ENCODE measurements around the gene GAS7. TPM values are rescaled to one million over a fixed set of nuclear protein-coding genes. Genes with fewer than 3 reads are reported as not detected.

The GAS7 gene
- total and polyA plus RNA-seq, 3 experiments from 2014 or later = 1.9 to 4.4 (median 3.3) TPM

DNA sequence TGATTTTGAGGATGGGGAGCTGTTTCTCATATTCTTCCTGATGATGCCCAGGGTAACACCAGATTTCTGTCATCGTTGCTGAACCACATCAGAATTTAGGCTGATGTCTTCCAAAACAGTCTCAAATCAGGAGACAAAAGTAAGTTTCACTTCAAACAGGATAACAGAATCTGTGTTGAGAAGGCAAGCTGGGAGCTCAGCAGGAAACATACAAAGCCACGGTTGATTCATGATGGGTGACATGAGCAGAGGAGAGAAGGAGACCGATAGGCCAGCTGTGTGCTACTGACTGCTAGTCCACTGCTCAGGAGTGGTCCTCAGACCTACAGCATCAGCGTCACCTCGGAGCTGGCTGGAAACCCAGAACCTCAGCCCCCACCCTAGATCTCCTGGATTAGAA is 230.4 kb downstream of the GAS7 start:
- H3K4me3 ChIP-seq (ENCODE audit: low read length) = no peak overlapping the region
- ChIA-PET CTCF (no interaction called here), POLR2A (no interaction called here)
- no peak overlapping the region for H3K27ac ChIP-seq (ENCODE audit: low read depth, low read length)
- Mint-ChIP-seq H3K27ac (peak overlapping the region in 1 of 8 donors; percentile 22), H3K4me1 (peaks cover 0 to 2% (median 0%) of the 10 kb centered on the region in 3 donors), H3K9me3 (no peaks in the 10 kb centered on the region), H3K36me3 (no peaks in the 10 kb centered on the region), H3K27me3 (peaks cover 0 to 1% of the 10 kb centered on the region in 2 donors), H3K4me3 (no peak overlapping the region)
- no peaks in the 10 kb centered on the region for H3K36me3 ChIP-seq (ENCODE audit: insufficient read depth, low read length)
- DNase-seq = no peak
- H3K9me3 ChIP-seq (ENCODE audit: low read length) = no peaks in the 10 kb centered on the region
- no peaks in the 10 kb centered on the region for H3K4me1 ChIP-seq (ENCODE audit: insufficient read depth, low read length)
- H3K27me3 ChIP-seq (ENCODE audit: insufficient read depth, low read length, poor library complexity, severe bottlenecking) = no peaks in the 10 kb centered on the region

DNA sequence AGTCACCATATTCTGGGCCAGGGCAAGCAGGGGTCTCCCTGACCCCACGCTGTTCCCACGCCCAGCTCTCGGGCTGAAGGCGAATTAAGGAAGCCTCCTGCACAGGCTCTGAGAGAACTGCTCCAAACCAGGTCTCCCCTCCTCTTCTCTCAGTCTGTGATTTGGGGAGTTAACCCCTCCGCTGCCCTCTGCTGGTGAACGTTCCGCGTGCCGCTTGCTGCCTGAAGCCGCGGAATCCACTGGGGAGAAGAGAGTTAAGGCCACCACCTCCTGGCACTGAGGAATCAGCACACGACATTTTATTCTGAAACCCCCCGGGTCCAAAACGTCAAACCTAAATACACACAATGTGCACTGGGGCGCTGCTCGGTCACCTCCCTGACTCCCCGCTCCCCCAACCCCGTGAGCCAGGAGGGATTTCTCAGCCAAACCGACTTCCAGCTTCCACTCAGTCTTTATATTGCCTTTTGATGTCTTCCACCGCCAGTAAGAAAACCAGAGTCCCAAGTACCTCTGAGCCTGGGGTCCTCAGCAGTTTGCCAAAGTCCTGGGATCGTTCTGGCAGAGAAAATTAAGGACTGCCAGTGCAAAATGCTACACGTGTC is 238.9 kb downstream of the GAS7 start:
- Histone ChIP-seq H3K27ac (ENCODE audit: low read depth, low read length) (no peak overlapping the region), H3K4me1 (ENCODE audit: insufficient read depth, low read length) (no peaks in the 10 kb centered on the region), H3K36me3 (ENCODE audit: insufficient read depth, low read length) (no peaks in the 10 kb centered on the region), H3K27me3 (ENCODE audit: insufficient read depth, low read length, poor library complexity, severe bottlenecking) (no peaks in the 10 kb centered on the region), H3K4me3 (ENCODE audit: low read length) (no peak overlapping the region), H3K9me3 (ENCODE audit: low read length) (no peaks in the 10 kb centered on the region)
- CTCF ChIA-PET = interaction anchor here (1.2 kb wide), 1 partner anchor 20 kb away, joined by 3 read pairs; no protein-coding TSS in a partner anchor
- DNase-seq = no peak
- H3K9me3 Mint-ChIP-seq = no peaks in the 10 kb centered on the region
- H3K4me1 Mint-ChIP-seq = no peaks in the 10 kb centered on the region
- POLR2A ChIA-PET = no interaction called here
- peaks cover 5% of the 10 kb centered on the region in 2 donors for H3K27me3 Mint-ChIP-seq
- H3K4me3 Mint-ChIP-seq = no peak overlapping the region
- no peaks in the 10 kb centered on the region for H3K36me3 Mint-ChIP-seq
- H3K27ac Mint-ChIP-seq = no peak overlapping the region

DNA sequence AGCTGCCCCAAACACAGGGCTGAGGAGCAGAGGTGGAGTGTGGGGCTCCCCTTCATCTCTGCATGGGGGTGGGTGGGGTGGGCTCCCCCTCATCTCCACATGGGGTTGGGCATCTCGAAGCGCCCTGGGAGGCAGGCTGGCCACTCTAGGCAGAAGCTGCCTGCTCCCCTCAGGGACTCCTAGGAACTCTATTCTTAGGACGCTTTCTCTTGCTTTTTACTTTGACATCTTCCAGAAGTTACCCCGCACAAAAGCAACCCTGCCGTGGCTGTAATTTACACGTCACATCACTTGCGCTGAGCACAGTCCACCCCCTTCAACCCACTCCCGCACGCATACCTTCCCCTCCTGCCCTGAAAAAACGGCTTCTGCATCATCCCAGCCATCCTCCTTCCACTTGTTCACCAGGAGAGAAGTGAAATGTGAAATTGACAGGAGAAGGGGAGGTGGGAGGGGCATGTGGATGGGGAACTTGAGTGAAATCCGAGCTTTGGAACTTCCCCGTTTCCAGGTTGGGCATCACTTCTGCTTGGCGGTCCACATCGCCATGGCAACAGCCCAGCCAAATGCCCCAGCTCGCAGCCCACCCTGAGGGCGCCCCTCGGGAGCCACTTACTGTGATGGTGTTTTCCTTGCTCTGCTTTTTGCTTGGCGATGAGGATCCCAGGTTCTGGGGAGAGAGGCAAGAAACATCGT is 239.7 kb downstream of the GAS7 start:
- Histone ChIP-seq H3K27me3 (ENCODE audit: insufficient read depth, low read length, poor library complexity, severe bottlenecking) (no peaks in the 10 kb centered on the region), H3K4me1 (ENCODE audit: insufficient read depth, low read length) (no peaks in the 10 kb centered on the region), H3K36me3 (ENCODE audit: insufficient read depth, low read length) (no peaks in the 10 kb centered on the region), H3K9me3 (ENCODE audit: low read length) (no peaks in the 10 kb centered on the region), H3K27ac (ENCODE audit: low read depth, low read length) (no peak overlapping the region), H3K4me3 (ENCODE audit: low read length) (no peak overlapping the region)
- no peaks in the 10 kb centered on the region for H3K9me3 Mint-ChIP-seq
- H3K27me3 Mint-ChIP-seq = peaks cover 5% of the 10 kb centered on the region in 2 donors
- ChIA-PET POLR2A (no interaction called here), CTCF (interaction anchor here (1.2 kb wide), 1 partner anchor 19 kb away, joined by 3 read pairs; no protein-coding TSS in a partner anchor)
- DNase-seq = no peak
- no peak overlapping the region for H3K27ac Mint-ChIP-seq
- no peak overlapping the region for H3K4me3 Mint-ChIP-seq
- H3K36me3 Mint-ChIP-seq = no peaks in the 10 kb centered on the region
- no peaks in the 10 kb centered on the region for H3K4me1 Mint-ChIP-seq

DNA sequence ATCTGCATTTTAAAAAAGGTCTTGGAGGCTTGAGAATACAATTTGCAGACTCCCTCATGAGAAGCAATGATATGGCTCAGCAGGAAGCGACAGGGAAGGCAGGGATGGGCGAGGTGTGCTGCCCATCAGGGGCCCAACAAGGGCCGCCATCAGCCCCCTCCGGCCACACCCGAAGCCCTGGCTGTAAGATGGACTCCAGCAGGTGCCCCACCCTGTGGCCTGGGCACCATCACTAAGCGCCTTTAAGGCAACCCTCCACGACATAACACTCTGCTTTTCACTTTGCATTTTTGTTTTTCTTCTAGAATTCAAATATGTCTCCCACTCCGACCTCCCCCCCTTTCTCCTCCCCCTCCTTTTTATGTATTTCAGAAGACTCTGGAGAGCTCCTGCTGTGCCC is 241.2 kb downstream of the GAS7 start:
- Mint-ChIP-seq H3K4me1 (no peaks in the 10 kb centered on the region), H3K27me3 (peaks cover 5% of the 10 kb centered on the region in 2 donors), H3K27ac (peak overlapping the region in 1 of 8 donors; percentile 63), H3K9me3 (no peaks in the 10 kb centered on the region), H3K36me3 (no peaks in the 10 kb centered on the region), H3K4me3 (no peak overlapping the region)
- Histone ChIP-seq H3K27me3 (ENCODE audit: insufficient read depth, low read length, poor library complexity, severe bottlenecking) (no peaks in the 10 kb centered on the region), H3K4me3 (ENCODE audit: low read length) (no peak overlapping the region), H3K9me3 (ENCODE audit: low read length) (no peaks in the 10 kb centered on the region), H3K27ac (ENCODE audit: low read depth, low read length) (no peak overlapping the region), H3K4me1 (ENCODE audit: insufficient read depth, low read length) (no peaks in the 10 kb centered on the region), H3K36me3 (ENCODE audit: insufficient read depth, low read length) (no peaks in the 10 kb centered on the region)
- no peak for DNase-seq
- POLR2A ChIA-PET = no interaction called here
- CTCF ChIA-PET = no interaction called here

DNA sequence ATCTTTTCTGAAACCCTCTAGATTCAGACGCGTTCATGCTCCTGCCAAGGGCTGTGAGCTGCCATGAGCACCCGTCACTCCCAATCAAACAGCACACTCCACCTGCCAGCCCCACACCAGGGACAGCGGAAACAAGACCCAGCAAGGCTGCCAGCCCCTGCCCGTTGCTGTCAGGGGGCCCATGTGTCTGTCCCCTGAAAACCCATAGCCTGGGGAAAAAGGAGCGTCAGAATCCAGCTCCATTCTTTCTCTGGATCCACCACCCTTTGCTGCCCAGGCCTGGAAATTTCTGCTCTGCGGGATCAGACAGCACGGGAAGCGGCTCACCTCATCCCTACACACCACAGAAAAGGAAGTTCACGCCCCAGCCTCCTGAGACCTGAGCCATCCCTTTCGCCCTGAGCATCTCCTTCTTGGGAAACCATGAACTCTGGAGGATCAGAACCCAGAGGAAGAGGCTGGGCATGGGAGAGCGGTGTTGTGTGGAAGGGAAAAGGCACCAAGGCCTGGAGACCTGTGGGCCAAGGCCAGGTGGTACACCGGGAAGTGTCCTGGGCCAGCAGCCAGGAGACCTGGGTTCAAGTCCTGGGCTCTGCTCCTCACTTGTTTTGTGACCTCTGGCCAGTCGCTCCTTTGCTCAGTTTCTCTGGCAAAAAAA is 241.8 kb downstream of the GAS7 start:
- no peaks in the 10 kb centered on the region for H3K27me3 ChIP-seq (ENCODE audit: insufficient read depth, low read length, poor library complexity, severe bottlenecking)
- no peak overlapping the region for H3K4me3 ChIP-seq (ENCODE audit: low read length)
- CTCF ChIA-PET = no interaction called here
- no peak overlapping the region for H3K27ac ChIP-seq (ENCODE audit: low read depth, low read length)
- Mint-ChIP-seq H3K36me3 (no peaks in the 10 kb centered on the region), H3K27ac (no peak overlapping the region), H3K9me3 (no peaks in the 10 kb centered on the region), H3K4me1 (no peaks in the 10 kb centered on the region), H3K27me3 (peaks cover 5% of the 10 kb centered on the region in 2 donors), H3K4me3 (no peak overlapping the region)
- POLR2A ChIA-PET = no interaction called here
- H3K9me3 ChIP-seq (ENCODE audit: low read length) = no peaks in the 10 kb centered on the region
- no peak for DNase-seq
- no peaks in the 10 kb centered on the region for H3K36me3 ChIP-seq (ENCODE audit: insufficient read depth, low read length)
- no peaks in the 10 kb centered on the region for H3K4me1 ChIP-seq (ENCODE audit: insufficient read depth, low read length)

DNA sequence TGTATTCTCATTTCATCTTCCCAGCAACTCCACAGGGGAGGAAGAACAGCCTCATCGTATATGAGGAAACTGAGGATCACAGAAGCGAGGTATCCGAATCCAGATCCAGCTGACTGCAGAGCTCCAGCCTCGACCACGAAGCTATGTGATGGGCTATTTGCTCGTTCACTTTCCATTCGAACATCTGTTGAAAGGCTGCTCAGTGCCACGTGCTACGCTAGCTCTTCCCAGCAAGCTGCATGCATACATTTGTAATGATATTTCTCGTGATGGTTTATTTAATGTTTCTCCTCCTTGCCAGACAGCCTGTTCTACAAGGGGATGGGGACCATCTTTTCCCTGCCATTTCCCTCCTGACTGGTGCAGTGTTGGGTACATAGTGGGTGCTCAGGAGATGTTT is 244.9 kb downstream of the GAS7 start:
- no peaks in the 10 kb centered on the region for H3K36me3 Mint-ChIP-seq
- H3K9me3 ChIP-seq (ENCODE audit: low read length) = no peaks in the 10 kb centered on the region
- H3K9me3 Mint-ChIP-seq = no peaks in the 10 kb centered on the region
- H3K4me3 ChIP-seq (ENCODE audit: low read length) = no peak overlapping the region
- H3K27me3 ChIP-seq (ENCODE audit: insufficient read depth, low read length, poor library complexity, severe bottlenecking) = no peaks in the 10 kb centered on the region
- ChIA-PET CTCF (no interaction called here), POLR2A (no interaction called here)
- H3K4me1 ChIP-seq (ENCODE audit: insufficient read depth, low read length) = no peaks in the 10 kb centered on the region
- H3K27ac ChIP-seq (ENCODE audit: low read depth, low read length) = no peak overlapping the region
- H3K27ac Mint-ChIP-seq = peak overlapping the region in 2 of 8 donors; percentile 30 to 35
- no peaks in the 10 kb centered on the region for H3K36me3 ChIP-seq (ENCODE audit: insufficient read depth, low read length)
- no peaks in the 10 kb centered on the region for H3K4me1 Mint-ChIP-seq
- H3K4me3 Mint-ChIP-seq = no peak overlapping the region
- no peak for DNase-seq
- H3K27me3 Mint-ChIP-seq = no peaks in the 10 kb centered on the region

DNA sequence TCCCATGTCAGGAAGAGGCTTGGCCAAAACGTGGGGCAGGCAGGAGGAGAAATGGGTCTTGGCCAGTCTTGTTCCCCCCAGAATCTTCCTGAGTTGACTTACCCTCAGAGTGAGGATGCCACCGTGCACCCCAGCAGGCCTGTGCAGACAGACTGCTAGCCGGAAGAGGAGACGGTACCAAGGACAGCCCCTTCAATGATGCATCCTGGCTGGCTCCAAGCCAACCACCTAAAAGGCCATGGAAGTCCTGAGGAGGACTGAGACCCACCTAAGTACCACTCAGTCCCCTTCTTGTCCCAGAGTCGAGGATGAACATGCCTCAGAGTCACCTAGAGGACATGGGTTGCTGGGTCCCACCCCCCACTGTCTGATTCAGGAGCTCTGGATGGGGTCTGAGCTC is 246.6 kb downstream of the GAS7 start:
- DNase-seq = no peak
- Mint-ChIP-seq H3K27ac (no peak overlapping the region), H3K27me3 (no peaks in the 10 kb centered on the region), H3K4me3 (no peak overlapping the region), H3K4me1 (no peaks in the 10 kb centered on the region), H3K36me3 (no peaks in the 10 kb centered on the region), H3K9me3 (no peaks in the 10 kb centered on the region)
- Histone ChIP-seq H3K4me3 (ENCODE audit: low read length) (no peak overlapping the region), H3K36me3 (ENCODE audit: insufficient read depth, low read length) (no peaks in the 10 kb centered on the region), H3K9me3 (ENCODE audit: low read length) (no peaks in the 10 kb centered on the region), H3K27ac (ENCODE audit: low read depth, low read length) (no peak overlapping the region), H3K4me1 (ENCODE audit: insufficient read depth, low read length) (no peaks in the 10 kb centered on the region), H3K27me3 (ENCODE audit: insufficient read depth, low read length, poor library complexity, severe bottlenecking) (no peaks in the 10 kb centered on the region)
- ChIA-PET POLR2A (no interaction called here), CTCF (no interaction called here)

DNA sequence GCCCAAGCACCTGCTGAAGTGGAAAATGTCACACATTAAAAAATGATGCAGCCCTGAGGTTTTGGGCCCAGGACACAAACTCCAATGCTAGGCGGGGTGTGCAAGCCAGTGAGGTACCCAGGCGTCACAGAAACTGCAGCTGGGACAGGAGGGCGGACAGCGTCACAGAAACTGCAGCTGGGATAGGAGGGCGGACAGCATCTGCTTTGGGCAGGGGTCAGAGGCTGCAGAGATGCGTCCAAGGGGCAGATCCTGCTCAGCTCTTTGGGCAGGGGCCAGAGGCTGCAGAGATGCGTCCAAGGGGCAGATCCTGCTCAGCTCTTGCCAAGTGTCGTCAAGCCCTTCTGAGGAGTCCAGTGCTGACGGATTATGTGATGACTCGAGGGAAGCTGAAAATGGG is 249.5 kb downstream of the GAS7 start:
- no peak for DNase-seq
- ChIA-PET POLR2A (no interaction called here), CTCF (no interaction called here)
- no peaks in the 10 kb centered on the region for H3K36me3 Mint-ChIP-seq
- H3K27ac Mint-ChIP-seq = no peak overlapping the region
- Histone ChIP-seq H3K27me3 (ENCODE audit: insufficient read depth, low read length, poor library complexity, severe bottlenecking) (no peaks in the 10 kb centered on the region), H3K4me1 (ENCODE audit: insufficient read depth, low read length) (no peaks in the 10 kb centered on the region), H3K27ac (ENCODE audit: low read depth, low read length) (no peak overlapping the region), H3K36me3 (ENCODE audit: insufficient read depth, low read length) (no peaks in the 10 kb centered on the region), H3K9me3 (ENCODE audit: low read length) (no peaks in the 10 kb centered on the region), H3K4me3 (ENCODE audit: low read length) (no peak overlapping the region)
- H3K4me3 Mint-ChIP-seq = no peak overlapping the region
- no peaks in the 10 kb centered on the region for H3K27me3 Mint-ChIP-seq
- no peaks in the 10 kb centered on the region for H3K9me3 Mint-ChIP-seq
- H3K4me1 Mint-ChIP-seq = no peaks in the 10 kb centered on the region

All from CD8-positive, alpha-beta memory T cell (primary cell).